ENCODE results near the gene ARAP2. TPM values are rescaled to one million over a fixed set of nuclear protein-coding genes. Genes with fewer than 3 reads are reported as not detected.

Gene ARAP2
- total RNA-seq, 6 experiments from 2014 or later = 6.4 to 15.4 (median 10.2) TPM

GRCh38 chr4:36243355-36244256 is 708 bp downstream of the ARAP2 start:
- H3K27me3 ChIP-seq = no peaks in the 10 kb centered on the region
- H3K36me3 ChIP-seq = no peaks in the 10 kb centered on the region
- H3K4me1 ChIP-seq = peaks cover 0 to 19% (median 2%) of the 10 kb centered on the region in 4 donors
- peak; percentile 52 to 66 (median 58) for ATAC-seq
- TF ChIP-seq, protein P1, sequence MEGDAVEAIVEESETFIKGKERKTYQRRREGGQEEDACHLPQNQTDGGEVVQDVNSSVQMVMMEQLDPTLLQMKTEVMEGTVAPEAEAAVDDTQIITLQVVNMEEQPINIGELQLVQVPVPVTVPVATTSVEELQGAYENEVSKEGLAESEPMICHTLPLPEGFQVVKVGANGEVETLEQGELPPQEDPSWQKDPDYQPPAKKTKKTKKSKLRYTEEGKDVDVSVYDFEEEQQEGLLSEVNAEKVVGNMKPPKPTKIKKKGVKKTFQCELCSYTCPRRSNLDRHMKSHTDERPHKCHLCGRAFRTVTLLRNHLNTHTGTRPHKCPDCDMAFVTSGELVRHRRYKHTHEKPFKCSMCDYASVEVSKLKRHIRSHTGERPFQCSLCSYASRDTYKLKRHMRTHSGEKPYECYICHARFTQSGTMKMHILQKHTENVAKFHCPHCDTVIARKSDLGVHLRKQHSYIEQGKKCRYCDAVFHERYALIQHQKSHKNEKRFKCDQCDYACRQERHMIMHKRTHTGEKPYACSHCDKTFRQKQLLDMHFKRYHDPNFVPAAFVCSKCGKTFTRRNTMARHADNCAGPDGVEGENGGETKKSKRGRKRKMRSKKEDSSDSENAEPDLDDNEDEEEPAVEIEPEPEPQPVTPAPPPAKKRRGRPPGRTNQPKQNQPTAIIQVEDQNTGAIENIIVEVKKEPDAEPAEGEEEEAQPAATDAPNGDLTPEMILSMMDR (IDR thresholded peaks at IDR 0.05) = no peak
- TF ChIP-seq POLR2A (IDR thresholded peaks at IDR 0.05) = no peak
- H3K4me3 ChIP-seq = peak overlapping the region; percentile 64 to 71 (median 67)
- no peaks in the 10 kb centered on the region for H3K9me3 ChIP-seq
- WGBS (ENCODE audit: insufficient coverage, low coverage, low lambda C conversion rate, missing lambda C conversion rate) = under 1% methylated on average over 6 of the region's 38 CpGs
- intact Hi-C loops (cut with DNase I) = no loop called here
- DNase-seq = peak in 2 of 3 donors; percentile 70 to 73
- H3K27ac ChIP-seq = peak overlapping the region; percentile 88 to 91 (median 89)

DNA sequence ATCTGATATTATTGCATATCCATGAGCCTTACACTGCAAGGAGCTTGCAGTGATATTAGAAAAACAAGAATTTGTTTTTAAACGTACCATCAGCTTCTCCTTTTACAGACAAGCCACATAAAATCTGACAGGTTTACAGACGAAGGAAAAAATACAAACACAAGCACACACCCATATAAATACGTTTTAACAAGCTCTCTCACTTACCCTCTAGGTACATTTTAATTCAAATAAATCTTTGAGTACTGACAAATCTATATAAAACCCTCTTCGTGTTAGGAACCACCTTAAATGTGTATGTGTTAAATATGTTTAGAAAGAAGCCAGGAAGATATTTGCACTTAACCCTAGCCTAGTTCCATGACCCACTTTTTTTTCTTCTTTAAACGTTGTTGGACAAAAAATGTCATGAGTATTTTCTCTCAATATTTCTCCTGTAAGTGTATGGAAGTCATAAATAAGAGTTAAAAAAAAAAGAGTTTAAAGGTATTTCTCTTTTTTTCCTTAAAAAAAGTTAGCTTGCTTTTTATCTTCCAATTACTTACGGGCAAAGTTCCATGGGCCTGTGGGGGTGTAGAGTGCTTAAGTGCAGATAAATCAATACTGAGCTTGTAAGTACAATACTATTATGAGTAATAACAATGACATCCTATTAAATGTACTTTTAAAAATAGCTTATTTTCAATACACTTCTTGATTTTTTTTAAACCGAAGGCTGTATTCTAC is 1.5 kb downstream of the ARAP2 start:
- intact Hi-C loops (cut with DNase I) = no loop called here
- peak overlapping the region; percentile 88 to 91 (median 89) for H3K27ac ChIP-seq

GRCh38 chr4:36241771-36242170 is 2.5 kb downstream of the ARAP2 start:
- Histone ChIP-seq H3K27me3 (no peaks in the 10 kb centered on the region), H3K4me1 (peaks cover 0 to 19% (median 2%) of the 10 kb centered on the region in 4 donors), H3K4me3 (peak overlapping the region; percentile 64 to 71 (median 67)), H3K36me3 (no peaks in the 10 kb centered on the region), H3K27ac (peak overlapping the region; percentile 35 to 89 (median 88)), H3K9me3 (no peaks in the 10 kb centered on the region)
- ATAC-seq (peak; percentile 54 to 66 (median 62)), DNase-seq (no peak)
- intact Hi-C loops (cut with DNase I) = no loop called here
- 3% methylated on average over 2 of the region's 2 CpGs for WGBS (ENCODE audit: insufficient coverage, low coverage, low lambda C conversion rate, missing lambda C conversion rate)
- TF ChIP-seq, protein P1 (IDR thresholded peaks at IDR 0.05) = no peak
- no peak for TF ChIP-seq POLR2A (IDR thresholded peaks at IDR 0.05)

More for the DNA sequence above, 1.5 kb downstream of the ARAP2 start:
- Histone ChIP-seq H3K36me3 (no peaks in the 10 kb centered on the region), H3K4me1 (peaks cover 0 to 19% (median 2%) of the 10 kb centered on the region in 4 donors), H3K4me3 (peak overlapping the region; percentile 64 to 71 (median 67)), H3K9me3 (no peaks in the 10 kb centered on the region), H3K27me3 (no peaks in the 10 kb centered on the region)
- ATAC-seq (peak in 1 of 4 donors; percentile 12), DNase-seq (no peak)
- 8% methylated on average over 7 of the region's 7 CpGs for WGBS (ENCODE audit: insufficient coverage, low coverage, low lambda C conversion rate, missing lambda C conversion rate)
- no peak for TF ChIP-seq POLR2A (IDR thresholded peaks at IDR 0.05)
- TF ChIP-seq, protein P1 (IDR thresholded peaks at IDR 0.05) = no peak

DNA sequence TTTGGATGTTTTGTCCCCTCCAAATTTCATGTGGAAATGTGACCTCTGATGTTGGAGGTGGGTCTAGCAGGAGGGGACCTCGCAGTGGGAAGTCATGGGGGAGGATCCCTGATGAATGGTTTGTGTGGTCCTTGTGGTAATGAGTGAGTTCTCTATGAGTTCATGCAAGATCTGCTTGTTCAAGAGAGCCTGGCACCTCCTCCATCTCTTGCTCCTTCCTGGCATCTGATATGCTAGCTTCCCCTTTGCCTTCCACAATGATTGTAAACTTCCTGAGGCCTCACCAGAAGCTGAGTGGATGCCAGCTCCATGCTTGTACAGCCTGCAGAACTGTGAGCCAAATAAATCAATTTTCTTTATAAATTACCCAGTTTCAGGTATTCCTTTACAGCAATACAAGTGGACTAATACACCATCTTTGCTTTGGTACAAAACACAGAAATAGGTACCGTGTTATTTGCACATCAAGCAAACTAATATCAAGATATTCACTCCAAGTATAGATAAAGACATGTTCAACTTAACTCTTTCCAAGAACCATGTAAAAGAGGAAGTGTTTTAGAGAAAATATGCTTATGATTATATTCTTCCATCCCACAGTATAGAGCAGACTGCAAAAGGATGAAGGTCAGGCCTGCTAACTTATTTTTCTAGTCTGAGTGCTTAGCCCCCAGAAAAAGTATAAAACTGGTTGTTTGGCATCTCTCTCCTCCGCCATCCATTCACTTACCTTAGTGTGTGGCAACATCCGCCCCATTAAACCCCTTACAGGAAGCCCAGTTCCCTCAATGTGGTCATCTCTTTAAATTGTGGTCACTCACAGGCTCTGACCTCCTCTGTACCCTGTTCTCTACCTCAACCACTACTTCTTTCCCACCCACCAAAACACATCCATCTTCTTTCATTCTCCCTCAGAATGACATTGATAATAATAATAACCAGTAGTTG is 6.7 kb downstream of the ARAP2 start:
- Histone ChIP-seq H3K4me1 (peaks cover 0 to 16% (median 2%) of the 10 kb centered on the region in 4 donors), H3K27ac (no peak overlapping the region), H3K36me3 (no peaks in the 10 kb centered on the region), H3K27me3 (no peaks in the 10 kb centered on the region), H3K9me3 (no peaks in the 10 kb centered on the region), H3K4me3 (no peak overlapping the region)
- WGBS (ENCODE audit: insufficient coverage, low coverage, low lambda C conversion rate, missing lambda C conversion rate) = 57% methylated on average over 3 of the region's 4 CpGs
- TF ChIP-seq POLR2A (IDR thresholded peaks at IDR 0.05) = no peak
- TF ChIP-seq, protein P1 (IDR thresholded peaks at IDR 0.05) = no peak
- intact Hi-C loops (cut with DNase I) = no loop called here
- ATAC-seq (no peak), DNase-seq (no peak)
